SIG-M5 treated with dmso at 0.1 percent for 504 hours (cell line): Measurements from ENCODE around the gene SPRYD3.
A peak's percentile ranks its signal among the peaks of the same experiment; 100 is the strongest.
"Not testable (repeated sequence)": the region's sequence is repeated elsewhere in the genome, so short reads cannot be mapped to it uniquely, and the experiment has no call there.

ENCODE experiments used
- DNase-seq: peaks from one replicate; lab custom pipeline; 2025; ENCODE audit not compliant: unreplicated experiment; lab: John Stamatoyannopoulos, UW

SPRYD3 gene

GRCh38 chr12:53051881-53052412 is 27.2 kb downstream of the SPRYD3 start:
- no peak for DNase-seq

GRCh38 chr12:53051058-53051880 is 27.9 kb downstream of the SPRYD3 start:
- DNase-seq = peak; percentile 58

DNA sequence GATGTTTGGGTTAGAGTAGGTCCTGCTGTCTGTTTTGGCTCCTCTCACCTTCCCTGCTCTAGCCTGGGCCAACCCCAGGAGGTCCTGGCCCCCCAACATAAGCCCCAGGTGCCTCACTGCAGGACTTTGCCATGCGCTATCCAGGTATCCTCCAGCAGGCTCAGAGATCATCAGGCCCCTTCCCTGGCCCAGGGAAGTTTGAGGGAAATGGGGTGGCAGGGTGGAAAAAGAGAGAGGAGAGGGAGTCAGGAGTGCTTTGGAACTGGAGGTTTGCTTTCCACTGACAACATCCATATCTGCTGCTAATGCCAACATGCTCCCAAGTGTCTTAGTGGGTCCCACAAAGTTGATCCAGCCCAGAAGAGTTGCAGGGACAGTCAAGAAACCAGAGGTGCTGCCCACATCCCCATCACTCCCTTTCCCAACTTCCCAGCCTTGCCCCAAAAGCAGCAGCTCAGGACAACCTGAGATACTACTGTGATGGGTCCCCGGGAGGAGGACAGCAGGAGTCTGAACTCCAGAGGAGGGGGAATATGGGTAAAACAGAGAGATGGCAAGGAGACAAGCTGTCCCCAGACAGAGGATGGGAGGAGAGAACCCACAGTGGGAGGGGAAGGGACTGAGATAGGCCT is 28.6 kb downstream of the SPRYD3 start:
- no peak for DNase-seq

GRCh38 chr12:53049571-53050318 is 29.4 kb downstream of the SPRYD3 start, which contains the start of gene TNS2:
TSS of gene TNS2 (plus strand) at chr12:53050065. CDS start at chr12:53050186, 121 bp downstream.
- DNase-seq = no peak

DNA sequence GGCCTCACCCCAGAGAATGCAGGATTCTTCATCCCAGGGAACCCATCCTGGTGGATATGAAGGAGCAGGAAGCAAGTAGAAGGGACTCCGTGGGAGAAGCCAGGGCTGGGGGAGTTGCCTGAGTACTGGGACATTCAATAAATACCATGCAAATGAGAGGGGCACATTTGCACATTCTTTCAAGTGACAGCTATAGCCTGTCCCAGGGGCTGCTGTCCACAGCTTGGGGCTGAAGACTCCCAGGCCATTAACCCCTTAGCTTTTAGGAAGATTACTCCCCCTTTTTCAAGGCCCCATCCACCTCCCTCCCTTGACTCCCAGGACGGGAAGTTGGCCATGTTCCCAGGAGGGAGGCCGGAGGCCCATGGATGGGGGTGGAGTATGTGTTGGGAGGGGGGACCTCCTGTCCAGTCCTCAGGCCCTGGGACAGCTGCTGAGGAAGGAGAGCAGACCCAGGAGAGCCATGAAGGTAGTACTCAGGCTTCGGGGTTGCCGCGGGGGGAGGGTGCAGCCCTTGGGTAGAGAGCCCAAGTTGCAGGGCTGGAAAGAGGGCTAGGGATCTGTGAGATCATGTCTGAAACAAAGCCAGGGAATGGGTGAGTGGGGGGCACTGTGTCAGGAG is 30.3 kb downstream of the SPRYD3 start:
- no peak for DNase-seq

DNA sequence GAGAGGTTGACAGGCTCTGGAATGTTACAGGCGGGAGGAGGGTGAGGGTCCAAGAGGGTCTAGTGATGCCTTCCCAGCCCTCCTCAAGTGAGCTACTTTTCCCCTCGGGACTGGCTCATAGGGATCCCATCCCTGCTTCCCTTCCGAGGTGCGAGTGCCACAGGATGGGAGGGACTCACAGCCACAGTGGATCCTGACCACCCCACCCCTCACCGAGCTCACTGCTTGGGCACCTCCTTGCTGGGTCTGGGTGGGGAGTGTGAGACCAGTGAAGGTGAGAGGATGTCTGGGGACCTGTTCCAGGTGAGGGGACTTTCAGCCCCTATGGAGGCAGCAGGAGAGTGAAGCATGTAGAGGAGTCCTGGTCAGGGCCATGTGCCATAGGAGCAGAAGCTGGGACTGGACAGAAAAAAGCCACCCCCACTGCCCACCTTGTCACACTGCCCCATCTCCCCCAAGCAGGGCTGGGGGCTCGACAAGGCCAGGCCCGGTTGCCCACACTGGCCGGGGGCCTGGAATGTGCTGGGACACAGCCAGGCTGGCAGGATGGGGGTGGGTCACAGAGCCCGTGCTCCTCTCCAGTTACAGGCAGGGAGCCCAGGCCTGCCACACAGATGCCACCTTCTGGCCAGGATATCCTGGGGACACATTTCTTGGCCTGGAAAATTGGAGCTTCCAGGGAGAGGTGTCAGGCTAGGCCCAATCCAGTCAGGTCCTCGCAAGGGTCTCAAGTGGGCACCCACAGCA is 31.0 kb downstream of the SPRYD3 start:
- peak; percentile 22 for DNase-seq

DNA sequence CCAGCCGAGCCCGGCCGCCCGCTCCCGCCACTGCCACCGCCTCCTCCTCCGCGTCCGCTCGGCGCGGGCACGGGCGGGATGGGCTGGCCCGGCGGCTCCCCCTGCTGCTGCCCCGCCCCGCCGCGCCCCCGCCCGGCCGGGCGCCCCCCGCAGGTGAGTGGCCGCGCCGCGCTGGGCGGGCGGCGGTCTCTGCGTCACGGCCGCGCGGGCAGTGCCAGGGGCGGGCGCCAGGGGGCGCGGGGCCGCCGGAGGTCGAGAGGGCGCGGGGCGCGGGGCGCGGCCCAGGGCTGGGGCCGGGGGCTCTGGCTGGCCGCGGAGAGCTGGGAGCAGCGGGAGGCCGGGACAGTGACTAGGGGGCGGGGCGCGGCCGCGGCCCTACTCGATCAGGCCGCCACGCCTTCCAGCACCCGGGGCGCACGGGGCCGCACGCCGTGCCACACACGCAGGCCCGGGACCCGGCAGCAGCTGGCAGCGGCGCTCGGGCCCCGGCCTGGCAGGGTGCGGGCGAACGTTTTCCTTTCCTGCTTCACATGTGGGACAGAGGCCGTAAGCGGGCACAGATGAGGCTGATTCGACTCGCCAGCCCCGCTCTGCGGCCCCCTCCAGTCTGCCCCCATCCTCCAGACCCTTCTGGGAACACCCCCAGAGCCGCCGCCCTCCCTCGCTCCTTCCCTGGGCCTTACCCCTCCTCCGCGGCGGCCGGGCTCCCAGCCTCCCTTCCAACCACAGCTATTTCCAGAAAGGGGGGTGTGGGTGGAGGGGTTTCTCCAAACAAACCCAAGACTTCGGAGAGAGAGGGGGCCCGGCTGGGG is 31.8 kb downstream of the SPRYD3 start:
- no peak for DNase-seq

DNA sequence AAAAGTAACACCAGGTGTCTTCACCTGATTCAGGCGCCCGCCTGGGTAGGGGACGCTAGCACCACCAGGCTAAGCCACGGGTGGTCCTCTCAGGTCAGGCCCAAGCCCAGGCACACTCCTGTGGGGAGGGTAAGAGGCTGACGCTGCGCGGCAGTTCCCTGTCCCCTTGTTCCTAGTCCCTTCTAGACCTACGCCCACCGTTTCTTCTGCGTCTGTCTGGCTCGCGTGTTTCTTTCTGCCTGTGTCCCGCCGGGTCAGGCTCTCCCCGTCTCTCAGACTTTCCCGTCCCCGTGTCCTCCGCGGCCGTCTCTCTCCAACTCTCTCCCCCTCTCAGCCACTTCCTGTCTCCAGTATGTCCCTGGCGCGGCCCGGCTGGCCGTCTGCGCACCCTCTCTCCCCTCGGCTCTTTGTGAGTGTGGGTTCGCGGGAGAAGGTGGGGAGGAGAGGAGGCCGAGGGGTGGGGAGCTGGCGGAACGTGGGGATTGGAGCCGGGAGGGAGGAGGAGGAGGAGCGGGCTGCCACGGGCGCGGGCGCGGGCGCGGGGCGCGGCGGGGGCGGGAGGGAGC is 32.5 kb downstream of the SPRYD3 start:
- peak; percentile 63 for DNase-seq

- no peak for DNase-seq
Measured at GRCh38 chr12:53045696-53046045, 33.5 kb downstream of the SPRYD3 start.

- DNase-seq = no peak
Measured at GRCh38 chr12:53044896-53045695, 34.1 kb downstream of the SPRYD3 start.

GRCh38 chr12:53044052-53044581 is 35.1 kb downstream of the SPRYD3 start:
- no peak for DNase-seq

DNA sequence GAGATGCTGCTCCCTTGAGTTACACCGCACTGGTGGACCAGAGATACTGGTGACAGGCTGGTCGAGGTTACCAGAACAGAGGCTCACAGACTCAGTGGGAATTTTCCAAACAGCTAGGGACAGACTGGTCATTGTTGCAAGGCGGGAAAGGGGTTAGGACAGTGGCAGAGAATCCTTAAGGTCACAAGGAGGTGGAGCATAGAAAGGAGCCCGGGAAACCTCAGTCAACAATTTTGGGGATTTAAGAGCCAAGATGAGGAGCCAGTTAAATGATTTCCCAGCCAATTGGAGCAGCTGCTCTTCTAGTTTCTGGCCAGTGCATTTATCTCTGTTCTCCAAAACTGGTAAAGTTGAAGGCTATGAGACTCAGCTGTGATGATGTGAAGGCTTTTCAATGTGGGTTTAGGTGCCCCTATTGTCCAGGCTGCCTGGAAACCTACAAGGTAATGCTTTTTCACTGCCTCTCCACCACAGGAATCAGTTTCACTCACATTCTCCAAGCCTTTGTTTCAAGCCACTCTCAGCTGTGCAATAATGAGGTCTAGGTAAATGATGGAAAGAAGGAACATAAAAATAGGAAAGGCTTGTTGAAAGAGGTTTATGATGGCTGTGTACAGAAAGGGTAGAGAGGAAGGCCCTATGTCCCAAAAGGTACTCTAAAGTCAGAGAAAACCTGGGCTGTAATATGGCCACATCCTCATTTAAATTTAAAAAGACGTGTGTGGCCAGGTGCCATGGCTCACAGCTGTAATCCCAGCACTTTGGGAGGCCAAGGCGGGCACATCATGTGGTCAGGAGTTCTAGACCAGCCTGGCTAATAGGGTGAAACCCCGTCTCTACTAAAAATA is 36.4 kb downstream of the SPRYD3 start:
- no peak for DNase-seq

- no peak for DNase-seq
Measured at GRCh38 chr12:53039851-53040250, 39.3 kb downstream of the SPRYD3 start.

- DNase-seq = no peak
Measured at GRCh38 chr12:53036802-53037201, 42.4 kb downstream of the SPRYD3 start.

DNA sequence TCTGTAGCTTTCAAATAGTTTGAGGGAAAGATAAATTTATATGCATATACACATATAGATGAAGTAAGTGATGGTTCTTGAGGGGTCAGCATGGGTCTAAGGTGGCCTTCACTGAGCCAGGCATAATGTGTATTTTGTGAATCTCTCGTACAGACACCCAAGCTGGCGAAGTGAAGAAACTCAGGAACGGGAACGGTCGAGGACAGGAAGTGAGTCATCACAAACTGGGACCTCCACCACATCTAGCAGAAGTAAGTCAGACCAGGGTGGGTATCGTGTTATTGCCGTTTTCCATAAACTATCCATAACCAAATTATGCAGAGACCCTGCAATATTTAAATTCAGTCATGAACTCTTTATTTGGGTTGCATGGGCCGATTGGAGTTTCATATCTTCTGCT is 44.7 kb downstream of the SPRYD3 start:
- DNase-seq = no peak

DNA sequence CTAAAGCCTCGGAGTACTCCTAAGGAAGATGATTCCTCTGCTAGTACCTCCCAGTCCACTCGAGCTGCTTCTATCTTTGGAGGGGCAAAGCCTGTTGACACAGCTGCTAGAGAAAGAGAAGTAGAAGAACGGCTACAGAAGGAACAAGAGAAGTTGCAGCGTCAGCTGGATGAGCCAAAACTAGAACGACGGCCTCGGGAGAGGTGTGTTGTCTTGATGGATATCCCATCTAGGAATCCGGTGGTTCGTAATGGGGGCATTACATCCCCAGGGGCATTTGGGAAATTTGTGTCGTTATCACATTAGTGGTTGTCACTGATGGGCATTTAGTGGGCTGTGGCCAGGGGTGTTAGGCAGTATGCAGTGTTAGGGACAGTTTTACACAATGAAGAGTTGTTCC is 45.4 kb downstream of the SPRYD3 start:
- not testable (repeated sequence) for DNase-seq

DNA sequence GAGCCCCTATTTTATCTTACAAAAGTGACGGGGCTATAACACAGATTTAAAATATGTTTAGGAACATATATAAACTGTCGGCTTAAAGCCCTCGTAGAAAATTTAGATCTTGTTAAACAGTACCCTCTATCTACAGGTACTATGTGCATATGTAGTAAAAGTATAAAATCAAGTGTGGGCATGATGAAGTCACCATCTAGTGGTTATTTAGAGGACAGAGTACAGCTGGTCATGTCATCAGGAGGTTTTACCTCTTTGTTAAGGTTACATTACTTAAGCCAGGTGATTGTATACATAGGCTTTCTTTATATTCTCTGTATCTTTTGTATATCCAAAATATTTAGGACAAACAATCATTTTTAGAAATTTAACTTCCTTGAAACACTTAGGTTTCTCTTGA is 47.6 kb downstream of the SPRYD3 start:
- DNase-seq = no peak
